Tongue (tissue), 2 donors: ENCODE results near the gene SLC9A7. TPM values are rescaled to one million over a fixed set of nuclear protein-coding genes. Genes with fewer than 3 reads are reported as not detected.

Source experiments
- DNase-seq: peaks from one replicate; pipeline ENCODE4 v3.0.0-alpha.2; 2015
- total RNA-seq: library from RNA; depleted of rRNA; stranded (reverse); fragments of >200 nt; gene quantifications from one replicate; pipeline ENCODE4 v1.2.3, GENCODE V29; 2014

SLC9A7 gene
- total RNA-seq, 1 donor from 2014 or later, result 6.9 TPM

GRCh38 chrX:46647251-46647650 is 111.7 kb downstream of the SLC9A7 start:
- no peak for DNase-seq

- DNase-seq, result no peak
These were observed 113.3 kb downstream of the SLC9A7 start for GRCh38 chrX:46645614-46646013.

GRCh38 chrX:46643636-46644035 is 115.3 kb downstream of the SLC9A7 start:
- no peak for DNase-seq

- DNase-seq, result no peak
These were observed 116.8 kb downstream of the SLC9A7 start for GRCh38 chrX:46642145-46642544.

GRCh38 chrX:46637938-46638337 is 121.0 kb downstream of the SLC9A7 start:
- no peak for DNase-seq

- DNase-seq, result no peak
These were observed 122.7 kb downstream of the SLC9A7 start for GRCh38 chrX:46636223-46636622.

GRCh38 chrX:46635186-46635585 is 123.7 kb downstream of the SLC9A7 start:
- no peak for DNase-seq

GRCh38 chrX:46634577-46634976 is 124.3 kb downstream of the SLC9A7 start:
- no peak for DNase-seq

- no peak for DNase-seq
These were observed 128.8 kb downstream of the SLC9A7 start for GRCh38 chrX:46630141-46630540.

- DNase-seq, result no peak
These were observed 130.2 kb downstream of the SLC9A7 start for GRCh38 chrX:46628460-46629371.

GRCh38 chrX:46627711-46628419 is 131.1 kb downstream of the SLC9A7 start:
- DNase-seq, result no peak

- DNase-seq, result no peak
These were observed 131.9 kb downstream of the SLC9A7 start for GRCh38 chrX:46627062-46627461.

- no peak for DNase-seq
These were observed 132.4 kb downstream of the SLC9A7 start for GRCh38 chrX:46626566-46626965.

GRCh38 chrX:46624090-46624786 is 134.7 kb downstream of the SLC9A7 start:
- no peak for DNase-seq

- no peak for DNase-seq
These were observed 137.3 kb downstream of the SLC9A7 start for GRCh38 chrX:46621572-46621971.

- DNase-seq, result no peak
These were observed 138.4 kb downstream of the SLC9A7 start for GRCh38 chrX:46620505-46620904.

GRCh38 chrX:46618947-46619346 is 140.0 kb downstream of the SLC9A7 start:
- no peak for DNase-seq

GRCh38 chrX:46617906-46618305 is 141.0 kb downstream of the SLC9A7 start:
- DNase-seq, result no peak

GRCh38 chrX:46611658-46612362 is 147.1 kb downstream of the SLC9A7 start:
- DNase-seq, result no peak

GRCh38 chrX:46610070-46610658 is 148.8 kb downstream of the SLC9A7 start:
- no peak for DNase-seq

- DNase-seq, result no peak
These were observed 151.0 kb downstream of the SLC9A7 start for GRCh38 chrX:46607916-46608315.
